ENCODE data around the gene PLXNA4.
A peak's percentile ranks its signal among the peaks of the same experiment; 100 is the strongest.

PLXNA4 gene

GRCh38 chr7:132441935-132442334 is 134.3 kb downstream of the PLXNA4 start:
- DNase-seq (ENCODE audit: low read depth in 2 of 2), result no peak

GRCh38 chr7:132440151-132440550 is 136.1 kb downstream of the PLXNA4 start:
- no peak for DNase-seq (ENCODE audit: low read depth in 2 of 2)

- DNase-seq (ENCODE audit: low read depth in 2 of 2), result no peak
These were observed 137.3 kb downstream of the PLXNA4 start for GRCh38 chr7:132438926-132439325.

- DNase-seq (ENCODE audit: low read depth in 2 of 2), result no peak
These were observed 138.5 kb downstream of the PLXNA4 start for GRCh38 chr7:132437730-132438129.

- DNase-seq (ENCODE audit: low read depth in 2 of 2), result no peak
These were observed 140.1 kb downstream of the PLXNA4 start for GRCh38 chr7:132436121-132436520.

- DNase-seq (ENCODE audit: low read depth in 2 of 2), result no peak
These were observed 141.0 kb downstream of the PLXNA4 start for GRCh38 chr7:132435016-132435990.

GRCh38 chr7:132434041-132434440 is 142.2 kb downstream of the PLXNA4 start:
- DNase-seq (ENCODE audit: low read depth in 2 of 2), result no peak

GRCh38 chr7:132433301-132433700 is 143.0 kb downstream of the PLXNA4 start:
- no peak for DNase-seq (ENCODE audit: low read depth in 2 of 2)

GRCh38 chr7:132430861-132431822 is 145.1 kb downstream of the PLXNA4 start:
- peak in 1 of 2 donors; percentile 36 for DNase-seq (ENCODE audit: low read depth in 2 of 2)

- DNase-seq (ENCODE audit: low read depth in 2 of 2), result no peak
These were observed 146.0 kb downstream of the PLXNA4 start for GRCh38 chr7:132430041-132430855.

- no peak for DNase-seq (ENCODE audit: low read depth in 2 of 2)
These were observed 147.1 kb downstream of the PLXNA4 start for GRCh38 chr7:132429181-132429580.

GRCh38 chr7:132428247-132428919 is 147.9 kb downstream of the PLXNA4 start:
- DNase-seq (ENCODE audit: low read depth in 2 of 2), result no peak

GRCh38 chr7:132425942-132426341 is 150.3 kb downstream of the PLXNA4 start:
- DNase-seq (ENCODE audit: low read depth in 2 of 2), result no peak

GRCh38 chr7:132424821-132425724 is 151.2 kb downstream of the PLXNA4 start:
- DNase-seq (ENCODE audit: low read depth in 2 of 2), result no peak

- no peak for DNase-seq (ENCODE audit: low read depth in 2 of 2)
These were observed 152.0 kb downstream of the PLXNA4 start for GRCh38 chr7:132424277-132424676.

GRCh38 chr7:132423594-132424200 is 152.6 kb downstream of the PLXNA4 start:
- DNase-seq (ENCODE audit: low read depth in 2 of 2), result no peak

GRCh38 chr7:132422502-132423111 is 153.7 kb downstream of the PLXNA4 start:
- no peak for DNase-seq (ENCODE audit: low read depth in 2 of 2)

GRCh38 chr7:132420527-132420926 is 155.7 kb downstream of the PLXNA4 start:
- no peak for DNase-seq (ENCODE audit: low read depth in 2 of 2)

GRCh38 chr7:132419542-132419941 is 156.7 kb downstream of the PLXNA4 start:
- no peak for DNase-seq (ENCODE audit: low read depth in 2 of 2)
